Measurements from ENCODE around the gene LAMA2. TPM values are rescaled to one million over a fixed set of nuclear protein-coding genes. Genes with fewer than 3 reads are reported as not detected.

The LAMA2 gene
- total RNA-seq, 2 donors from 2014 or later, result 0.28 to 0.40 TPM

DNA sequence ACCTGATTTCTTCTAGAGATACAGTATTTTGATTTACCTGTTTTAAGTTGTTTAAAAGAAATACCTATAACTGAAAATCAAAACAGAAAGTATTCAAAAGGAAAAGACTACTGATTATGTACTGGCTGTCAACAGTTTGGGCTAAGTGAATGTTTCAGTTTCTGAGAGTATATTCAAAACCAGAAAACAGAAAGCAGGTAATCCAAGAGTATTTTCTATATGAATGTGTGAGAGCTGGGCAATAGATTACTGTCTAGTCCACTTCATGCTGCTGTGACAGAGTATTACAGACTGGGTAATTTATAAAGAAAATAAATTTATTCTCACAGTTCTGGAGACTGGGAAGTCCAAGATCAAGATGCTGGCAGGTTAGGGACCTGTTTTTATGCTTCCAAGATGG, 566.0 kb downstream of the LAMA2 start:
- ATAC-seq (replicated peaks), result peak; percentile 96
- Mint-ChIP-seq H3K4me3 (no peak overlapping the region), H3K27me3 (no peaks in the 10 kb centered on the region), H3K9me3 (no peaks in the 10 kb centered on the region), H3K4me1 (peaks cover 30% of the 10 kb centered on the region), H3K27ac (no peak overlapping the region), H3K36me3 (ENCODE audit: low read depth) (no peaks in the 10 kb centered on the region)

DNA sequence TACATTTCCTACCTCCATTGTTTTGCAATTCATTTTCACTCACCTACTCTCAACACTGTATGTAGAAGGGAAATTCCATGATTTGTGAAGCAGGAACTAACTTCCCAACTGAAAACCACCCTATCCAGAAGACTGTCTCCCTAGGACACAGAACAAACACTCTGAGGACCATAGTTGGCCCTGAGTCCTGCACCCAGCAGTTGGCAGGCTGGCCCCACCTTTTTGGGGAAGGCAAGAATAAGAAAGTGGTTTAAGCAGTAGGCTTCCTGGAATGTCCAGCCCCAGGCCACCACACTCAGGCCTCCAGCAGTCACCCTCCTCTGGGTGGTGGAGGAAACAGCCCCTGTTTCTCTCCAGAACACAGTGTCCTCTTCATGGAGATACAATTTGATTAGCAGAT, 568.2 kb downstream of the LAMA2 start:
- peaks cover 3% of the 10 kb centered on the region for H3K36me3 Mint-ChIP-seq (ENCODE audit: low read depth)
- no peaks in the 10 kb centered on the region for H3K27me3 Mint-ChIP-seq
- no peak overlapping the region for H3K27ac Mint-ChIP-seq
- no peaks in the 10 kb centered on the region for H3K9me3 Mint-ChIP-seq
- no peak for ATAC-seq (replicated peaks)
- H3K4me3 Mint-ChIP-seq, result no peak overlapping the region
- H3K4me1 Mint-ChIP-seq, result peaks cover 20% of the 10 kb centered on the region

DNA sequence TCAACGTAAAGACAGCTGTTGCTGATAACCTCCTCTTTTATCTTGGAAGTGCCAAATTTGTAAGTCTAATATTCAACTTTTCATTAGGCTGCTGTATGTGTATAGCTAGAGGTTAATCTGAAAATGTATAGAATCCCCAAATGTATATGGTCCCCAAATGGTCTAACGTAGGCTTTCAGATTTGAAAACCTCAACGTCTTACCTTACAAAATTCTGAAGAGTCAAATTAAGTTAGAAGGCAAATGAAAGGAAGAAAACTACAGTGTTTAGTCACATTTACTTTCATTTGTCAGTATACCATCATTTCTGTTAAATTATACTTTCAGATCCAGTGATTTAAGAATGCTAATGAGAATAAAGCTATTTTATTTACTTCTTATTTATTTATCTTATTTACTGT, 570.1 kb downstream of the LAMA2 start:
- H3K27me3 Mint-ChIP-seq, result no peaks in the 10 kb centered on the region
- no peak overlapping the region for H3K27ac Mint-ChIP-seq
- H3K4me1 Mint-ChIP-seq, result peaks cover 5% of the 10 kb centered on the region
- peaks cover 7% of the 10 kb centered on the region for H3K36me3 Mint-ChIP-seq (ENCODE audit: low read depth)
- peak; percentile 18 for ATAC-seq (replicated peaks)
- H3K4me3 Mint-ChIP-seq, result no peak overlapping the region
- no peaks in the 10 kb centered on the region for H3K9me3 Mint-ChIP-seq

DNA sequence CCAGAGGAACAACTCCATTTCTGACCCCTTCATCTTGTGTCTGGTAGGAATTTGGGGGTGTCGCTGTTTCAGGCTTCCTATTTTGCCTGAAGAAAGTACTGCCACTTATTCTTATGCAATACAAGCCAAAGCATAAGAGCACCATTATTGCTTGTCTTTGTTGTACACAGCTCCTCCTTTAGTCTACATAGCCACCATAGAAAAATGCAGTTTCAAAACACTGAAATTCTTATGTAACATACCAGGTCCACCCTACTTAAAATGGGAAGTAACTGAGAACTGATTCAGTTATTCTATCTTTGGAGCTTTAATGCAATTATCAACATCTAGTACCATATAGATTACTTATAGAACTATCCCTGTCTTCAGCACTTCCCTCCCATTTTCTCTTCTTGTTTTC, 571.5 kb downstream of the LAMA2 start:
- H3K27ac Mint-ChIP-seq, result no peak overlapping the region

DNA sequence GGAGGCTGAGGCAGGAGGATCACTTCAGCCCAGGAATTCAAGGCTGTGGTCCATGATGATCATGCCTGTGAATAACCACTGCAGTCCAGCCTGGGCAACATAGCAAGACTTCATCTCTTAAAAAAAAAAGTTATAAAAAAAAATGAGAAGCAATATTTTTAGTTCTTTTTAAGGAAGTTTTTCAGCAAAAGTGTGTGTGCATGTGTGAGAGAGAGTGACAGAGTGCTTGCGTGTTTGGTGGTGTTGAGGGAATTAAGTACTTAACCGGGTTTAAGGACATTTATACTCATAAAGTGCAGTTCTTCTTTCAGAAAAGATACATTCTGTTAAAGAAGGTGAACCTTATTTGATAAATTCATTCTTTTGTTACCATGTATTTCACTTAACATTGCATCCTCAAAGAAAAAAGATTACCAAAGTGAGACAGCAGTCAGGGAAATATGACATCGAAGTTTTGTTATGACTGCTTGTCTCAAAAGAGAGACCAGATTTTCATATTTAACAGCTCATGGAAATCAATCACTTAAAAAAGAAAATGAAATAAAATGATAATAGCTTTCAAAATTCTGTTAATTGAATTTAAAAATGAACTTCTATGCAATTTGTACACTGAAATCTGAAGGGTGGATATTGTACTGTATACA, 572.3 kb downstream of the LAMA2 start:
- no peak overlapping the region for H3K27ac Mint-ChIP-seq
- no peak overlapping the region for H3K4me3 Mint-ChIP-seq

More for the DNA sequence above, 571.5 kb downstream of the LAMA2 start:
- Mint-ChIP-seq H3K4me3 (no peak overlapping the region), H3K4me1 (peaks cover 5% of the 10 kb centered on the region), H3K36me3 (ENCODE audit: low read depth) (peaks cover 7% of the 10 kb centered on the region), H3K9me3 (no peaks in the 10 kb centered on the region), H3K27me3 (no peaks in the 10 kb centered on the region)
- no peak for ATAC-seq (replicated peaks)

DNA sequence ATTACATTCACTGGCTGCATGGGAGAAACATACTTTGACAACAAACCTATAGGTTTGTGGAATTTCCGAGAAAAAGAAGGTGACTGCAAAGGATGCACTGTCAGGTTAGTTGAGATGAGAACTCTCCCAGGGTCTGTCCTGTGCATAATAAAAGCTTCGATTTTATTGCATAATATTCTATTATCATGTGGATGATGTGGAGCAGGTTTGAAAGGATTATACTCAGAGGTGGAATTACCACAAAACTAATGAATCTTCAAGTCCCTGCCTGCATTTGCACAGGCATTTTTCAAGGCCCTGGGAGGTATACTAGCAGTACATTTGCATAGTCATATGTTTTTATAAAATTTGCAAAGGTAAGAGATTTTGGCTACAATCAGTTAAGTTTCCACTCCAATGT, 577.3 kb downstream of the LAMA2 start:
- peaks cover 11% of the 10 kb centered on the region for H3K36me3 Mint-ChIP-seq (ENCODE audit: low read depth)
- ATAC-seq (replicated peaks), result no peak
- no peaks in the 10 kb centered on the region for H3K9me3 Mint-ChIP-seq
- no peaks in the 10 kb centered on the region for H3K27me3 Mint-ChIP-seq
- no peak overlapping the region for H3K4me3 Mint-ChIP-seq
- H3K27ac Mint-ChIP-seq, result no peak overlapping the region
- H3K4me1 Mint-ChIP-seq, result no peaks in the 10 kb centered on the region

More for the DNA sequence above, 572.3 kb downstream of the LAMA2 start:
- Mint-ChIP-seq H3K27me3 (no peaks in the 10 kb centered on the region), H3K9me3 (no peaks in the 10 kb centered on the region), H3K36me3 (ENCODE audit: low read depth) (peaks cover 7% of the 10 kb centered on the region), H3K4me1 (peaks cover 5% of the 10 kb centered on the region)
- no peak for ATAC-seq (replicated peaks)

DNA sequence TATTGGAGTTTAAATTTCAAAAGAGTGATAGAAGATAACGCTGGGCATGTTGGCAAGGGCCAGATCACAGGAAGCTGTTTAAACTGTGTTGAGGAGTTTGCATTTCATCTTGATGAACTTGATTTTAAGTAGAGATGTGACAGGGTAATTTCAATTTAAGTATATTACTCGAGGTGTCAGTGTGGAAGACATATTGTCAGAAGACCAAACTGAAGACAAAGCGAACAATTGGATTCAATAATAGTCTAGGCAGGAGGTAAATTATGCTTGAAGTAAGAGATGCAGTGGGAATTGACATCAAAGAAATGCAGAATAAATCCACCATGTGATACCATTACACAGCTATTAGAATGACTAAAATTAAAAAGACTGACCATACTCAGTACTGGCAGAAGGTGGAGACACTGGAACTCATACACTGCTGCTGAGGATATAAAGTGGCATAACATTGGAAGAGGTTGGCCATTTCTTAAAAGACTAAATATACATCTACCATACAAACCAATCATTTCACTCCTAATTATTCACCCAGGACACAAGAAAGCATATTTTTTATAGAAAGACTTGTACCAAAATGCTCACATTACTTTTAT, 586.2 kb downstream of the LAMA2 start:
- H3K36me3 Mint-ChIP-seq (ENCODE audit: low read depth), result peaks cover 8% of the 10 kb centered on the region
- no peak for ATAC-seq (replicated peaks)
- H3K27me3 Mint-ChIP-seq, result no peaks in the 10 kb centered on the region

DNA sequence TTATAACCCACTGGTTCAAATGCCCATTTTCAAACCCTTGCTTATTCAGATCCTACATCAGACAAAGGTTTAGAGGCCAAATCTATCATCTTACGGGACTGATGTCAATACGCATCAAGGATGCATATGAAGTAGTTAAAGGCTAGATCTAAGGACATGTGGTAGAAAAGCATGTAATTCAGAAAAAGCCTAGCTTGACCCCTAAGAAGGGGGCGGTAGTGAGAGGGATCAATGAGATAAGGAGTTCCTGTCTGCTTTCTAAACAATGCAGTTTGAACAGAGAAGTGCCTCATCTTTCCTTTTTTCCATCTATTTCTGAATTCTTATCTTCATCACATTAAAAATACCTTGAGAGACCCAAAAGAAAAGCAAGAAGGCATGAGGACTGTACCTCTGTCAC, 589.3 kb downstream of the LAMA2 start:
- Mint-ChIP-seq H3K27me3 (no peaks in the 10 kb centered on the region), H3K36me3 (ENCODE audit: low read depth) (no peaks in the 10 kb centered on the region), H3K9me3 (no peaks in the 10 kb centered on the region), H3K4me1 (no peaks in the 10 kb centered on the region), H3K4me3 (no peak overlapping the region), H3K27ac (no peak overlapping the region)
- ATAC-seq (replicated peaks), result no peak

More for the DNA sequence above, 586.2 kb downstream of the LAMA2 start:
- Mint-ChIP-seq H3K9me3 (no peaks in the 10 kb centered on the region), H3K27ac (no peak overlapping the region), H3K4me1 (no peaks in the 10 kb centered on the region), H3K4me3 (no peak overlapping the region)

DNA sequence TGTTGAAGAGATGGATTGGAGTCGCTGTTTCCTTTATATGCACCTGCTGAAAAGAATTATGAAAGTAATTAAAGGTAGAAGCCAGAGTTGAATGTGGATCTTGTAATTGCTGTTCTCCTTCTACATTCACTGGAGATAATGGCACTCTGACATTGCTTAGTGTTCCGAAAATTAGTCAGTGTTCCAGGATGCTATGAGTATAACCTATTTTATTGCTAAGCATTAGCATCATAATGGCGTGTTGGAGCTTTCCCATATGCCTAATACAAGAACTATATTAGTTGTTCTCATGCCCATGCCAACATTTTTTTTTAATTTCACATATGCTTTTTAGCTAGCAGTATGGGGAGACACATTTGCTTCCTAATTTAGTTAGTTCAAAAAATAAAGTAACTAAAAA, 590.6 kb downstream of the LAMA2 start:
- Mint-ChIP-seq H3K27ac (no peak overlapping the region), H3K36me3 (ENCODE audit: low read depth) (no peaks in the 10 kb centered on the region), H3K27me3 (no peaks in the 10 kb centered on the region), H3K4me1 (no peaks in the 10 kb centered on the region), H3K9me3 (no peaks in the 10 kb centered on the region), H3K4me3 (no peak overlapping the region)
- ATAC-seq (replicated peaks), result no peak

DNA sequence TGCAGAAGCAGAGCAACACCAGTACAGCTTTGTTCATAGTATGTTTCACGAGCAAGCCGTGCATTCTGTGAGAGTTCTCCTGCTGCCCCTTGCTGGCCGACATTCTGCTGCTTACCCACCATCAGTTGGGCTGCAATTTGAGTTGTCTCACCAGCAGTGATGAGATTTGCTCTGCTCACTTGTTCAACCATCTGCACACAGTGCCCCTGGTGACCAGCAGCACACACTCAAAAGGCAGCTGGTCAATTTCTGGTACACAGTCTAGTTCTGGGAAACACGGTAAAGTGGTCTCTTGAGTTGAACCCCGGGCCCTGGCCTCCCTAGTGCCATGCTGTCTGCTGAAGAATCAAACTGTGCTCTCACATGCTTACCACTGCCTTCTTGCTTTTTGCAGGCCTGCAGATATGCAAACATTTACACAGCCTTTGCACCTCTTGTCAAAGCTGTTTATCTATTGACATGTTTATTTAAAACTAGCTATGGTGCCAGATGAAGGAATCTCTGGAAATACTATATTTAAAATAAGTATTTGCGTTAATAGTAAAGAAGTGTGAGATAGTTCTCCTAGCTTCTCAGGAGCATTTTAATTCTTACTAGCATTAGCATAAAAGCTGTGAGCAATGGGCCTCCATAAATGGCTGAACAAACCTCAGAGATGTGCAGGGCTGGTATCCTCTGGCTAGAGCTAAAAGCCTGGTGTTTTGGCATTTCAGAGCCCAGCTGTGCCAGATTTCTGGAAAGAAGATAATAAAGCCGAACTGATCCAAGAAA, 592.7 kb downstream of the LAMA2 start:
- no peaks in the 10 kb centered on the region for H3K9me3 Mint-ChIP-seq
- no peak for ATAC-seq (replicated peaks)
- no peaks in the 10 kb centered on the region for H3K4me1 Mint-ChIP-seq
- no peak overlapping the region for H3K4me3 Mint-ChIP-seq
- no peak overlapping the region for H3K27ac Mint-ChIP-seq
- H3K36me3 Mint-ChIP-seq (ENCODE audit: low read depth), result no peaks in the 10 kb centered on the region
- no peaks in the 10 kb centered on the region for H3K27me3 Mint-ChIP-seq

DNA sequence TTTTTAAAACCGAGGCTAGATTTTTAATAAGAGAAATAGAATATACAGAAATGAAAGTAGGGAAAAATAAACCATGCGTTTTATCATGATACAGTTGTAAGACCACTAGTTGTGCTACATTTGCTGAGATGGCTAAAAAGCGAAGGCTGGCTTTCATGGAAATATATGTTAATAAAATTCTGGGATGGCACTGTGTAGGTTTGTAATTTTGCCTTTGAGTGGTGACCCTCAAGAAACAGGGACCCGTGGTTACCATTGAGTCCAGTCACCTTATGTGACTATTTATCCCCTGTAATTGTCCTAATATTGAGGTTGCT, 593.3 kb downstream of the LAMA2 start:
- ATAC-seq (replicated peaks), result no peak
- H3K4me1 Mint-ChIP-seq, result no peaks in the 10 kb centered on the region
- H3K4me3 Mint-ChIP-seq, result no peak overlapping the region
- no peaks in the 10 kb centered on the region for H3K27me3 Mint-ChIP-seq
- no peaks in the 10 kb centered on the region for H3K9me3 Mint-ChIP-seq
- no peak overlapping the region for H3K27ac Mint-ChIP-seq
- no peaks in the 10 kb centered on the region for H3K36me3 Mint-ChIP-seq (ENCODE audit: low read depth)

DNA sequence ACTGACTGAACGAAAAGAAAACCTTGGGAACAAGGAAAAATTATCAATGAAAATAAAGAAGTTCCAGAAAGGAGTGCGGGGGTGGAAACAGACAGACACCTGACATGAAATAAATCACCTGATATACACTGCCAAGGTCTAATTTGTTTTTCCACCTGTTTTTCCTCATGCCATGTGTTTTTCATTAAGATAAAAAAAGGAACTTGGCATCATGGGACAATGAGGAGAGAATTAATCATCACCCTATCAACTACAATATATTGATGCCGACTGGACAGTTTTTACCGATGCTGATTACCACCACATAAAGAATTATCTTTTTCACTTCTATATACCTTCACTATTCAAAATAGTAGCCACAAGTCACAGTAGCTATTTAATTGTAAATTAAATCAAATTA, 593.9 kb downstream of the LAMA2 start:
- H3K4me3 Mint-ChIP-seq, result no peak overlapping the region
- ATAC-seq (replicated peaks), result no peak
- H3K4me1 Mint-ChIP-seq, result no peaks in the 10 kb centered on the region
- no peaks in the 10 kb centered on the region for H3K36me3 Mint-ChIP-seq (ENCODE audit: low read depth)
- no peaks in the 10 kb centered on the region for H3K27me3 Mint-ChIP-seq
- H3K27ac Mint-ChIP-seq, result no peak overlapping the region
- no peaks in the 10 kb centered on the region for H3K9me3 Mint-ChIP-seq

DNA sequence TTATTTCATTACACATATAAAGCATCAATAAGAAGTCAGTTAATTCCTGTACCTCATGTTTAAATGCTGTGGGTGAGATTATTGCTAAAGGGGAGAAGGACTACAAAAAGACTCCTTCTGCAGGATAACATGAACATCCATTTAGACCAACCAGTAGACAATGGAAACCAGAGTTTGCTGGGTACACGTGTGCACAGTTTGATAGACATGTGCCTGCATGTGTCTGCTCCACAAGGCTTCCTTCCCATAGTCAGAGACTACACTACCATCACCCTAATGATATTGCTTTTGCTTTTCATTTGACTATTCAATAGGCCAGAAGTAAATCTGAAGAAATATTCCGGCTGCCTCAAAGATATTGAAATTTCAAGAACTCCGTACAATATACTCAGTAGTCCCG, 595.4 kb downstream of the LAMA2 start:
- H3K27me3 Mint-ChIP-seq, result no peaks in the 10 kb centered on the region
- ATAC-seq (replicated peaks), result no peak
- no peaks in the 10 kb centered on the region for H3K36me3 Mint-ChIP-seq (ENCODE audit: low read depth)

DNA sequence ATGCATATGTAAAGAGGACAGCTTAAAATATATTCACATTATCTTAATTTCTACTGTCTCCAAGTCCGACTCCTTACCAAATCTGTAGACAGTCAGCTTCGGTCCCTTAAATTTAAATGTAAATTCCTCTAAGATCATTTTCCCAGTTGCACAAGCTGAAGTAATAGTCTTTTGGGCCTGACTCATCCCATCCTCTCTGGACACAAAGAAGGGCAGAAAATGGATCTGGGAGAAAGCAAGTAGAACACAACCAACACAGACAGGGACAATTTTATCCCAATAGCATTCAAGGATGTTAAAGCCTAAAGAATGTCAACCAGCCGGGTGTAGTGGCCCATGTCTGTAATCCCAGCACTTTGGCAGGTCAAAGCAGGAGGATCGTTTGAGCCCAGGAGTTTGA, 598.8 kb downstream of the LAMA2 start:
- H3K9me3 Mint-ChIP-seq, result no peaks in the 10 kb centered on the region
- H3K4me3 Mint-ChIP-seq, result no peak overlapping the region
- no peaks in the 10 kb centered on the region for H3K36me3 Mint-ChIP-seq (ENCODE audit: low read depth)
- H3K27me3 Mint-ChIP-seq, result no peaks in the 10 kb centered on the region
- no peak for ATAC-seq (replicated peaks)
- H3K4me1 Mint-ChIP-seq, result no peaks in the 10 kb centered on the region
- no peak overlapping the region for H3K27ac Mint-ChIP-seq

More for the DNA sequence above, 595.4 kb downstream of the LAMA2 start:
- Mint-ChIP-seq H3K27ac (no peak overlapping the region), H3K4me3 (no peak overlapping the region), H3K9me3 (no peaks in the 10 kb centered on the region), H3K4me1 (no peaks in the 10 kb centered on the region)

DNA sequence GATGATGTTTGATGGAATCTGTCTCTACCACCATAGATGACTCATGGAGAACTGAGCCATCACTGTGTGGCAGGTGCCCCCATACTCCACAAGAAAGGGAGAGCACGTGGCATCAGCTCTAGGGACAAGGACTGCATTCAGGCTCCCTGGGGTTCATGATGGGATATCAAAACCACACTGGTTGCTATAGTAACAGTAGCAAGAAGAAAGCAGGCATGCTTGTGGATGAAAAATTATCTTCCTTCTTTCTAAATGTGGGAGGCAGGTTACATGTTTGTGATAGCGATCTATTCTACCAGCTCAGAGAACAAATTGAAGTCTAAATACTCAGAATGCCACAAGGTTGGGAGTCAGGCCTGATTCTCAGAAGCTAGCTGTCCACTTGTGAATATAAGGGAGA, 602.8 kb downstream of the LAMA2 start:
- H3K27me3 Mint-ChIP-seq, result no peaks in the 10 kb centered on the region
- peaks cover 3% of the 10 kb centered on the region for H3K36me3 Mint-ChIP-seq (ENCODE audit: low read depth)
- no peak overlapping the region for H3K27ac Mint-ChIP-seq
- peaks cover 9% of the 10 kb centered on the region for H3K4me1 Mint-ChIP-seq
- no peak for ATAC-seq (replicated peaks)
- no peak overlapping the region for H3K4me3 Mint-ChIP-seq
- no peaks in the 10 kb centered on the region for H3K9me3 Mint-ChIP-seq
